ENCODE data around the gene SIRPD. TPM values are rescaled to one million over a fixed set of nuclear protein-coding genes. Genes with fewer than 3 reads are reported as not detected.

Gene SIRPD
- total RNA-seq, 2 donors from 2014 or later, result not detected

GRCh38 chr20:1513801-1514200 lies 43.7 kb downstream of the SIRPD start:
- Histone ChIP-seq H3K36me3 (no peaks in the 10 kb centered on the region), H3K9ac (ENCODE audit: low read depth in 2 of 2, low read length in 2 of 2) (no peak overlapping the region), H3K27ac (no peak overlapping the region), H3K4me3 (no peak overlapping the region), H3K4me1 (no peaks in the 10 kb centered on the region), H3K9me3 (no peaks in the 10 kb centered on the region), H3K27me3 (no peaks in the 10 kb centered on the region)
- intact Hi-C loops (cut with DNase I), result no loop called here
- TF ChIP-seq CTCF (IDR thresholded peaks at IDR 0.05), result no peak
- DNase-seq, result no peak

GRCh38 chr20:1509237-1509636 lies 48.3 kb downstream of the SIRPD start:
- no peak overlapping the region for H3K4me3 ChIP-seq
- H3K27ac ChIP-seq, result no peak overlapping the region
- intact Hi-C loops (cut with DNase I), result no loop called here
- no peak for DNase-seq
- no peaks in the 10 kb centered on the region for H3K9me3 ChIP-seq
- H3K27me3 ChIP-seq, result no peaks in the 10 kb centered on the region
- H3K36me3 ChIP-seq, result no peaks in the 10 kb centered on the region
- no peaks in the 10 kb centered on the region for H3K4me1 ChIP-seq
- no peak for TF ChIP-seq CTCF (IDR thresholded peaks at IDR 0.05)
- no peak overlapping the region for H3K9ac ChIP-seq (ENCODE audit: low read depth in 2 of 2, low read length in 2 of 2)

- Histone ChIP-seq H3K27me3 (no peaks in the 10 kb centered on the region), H3K27ac (no peak overlapping the region), H3K36me3 (no peaks in the 10 kb centered on the region), H3K4me1 (no peaks in the 10 kb centered on the region), H3K9ac (ENCODE audit: low read depth in 2 of 2, low read length in 2 of 2) (no peak overlapping the region), H3K9me3 (no peaks in the 10 kb centered on the region), H3K4me3 (no peak overlapping the region)
- intact Hi-C loops (cut with DNase I), result no loop called here
- TF ChIP-seq CTCF (IDR thresholded peaks at IDR 0.05), result no peak
- DNase-seq, result no peak
These were observed 48.9 kb downstream of the SIRPD start for GRCh38 chr20:1508574-1508973.

- Histone ChIP-seq H3K9ac (ENCODE audit: low read depth in 2 of 2, low read length in 2 of 2) (no peak overlapping the region), H3K4me3 (no peak overlapping the region), H3K27ac (no peak overlapping the region), H3K4me1 (no peaks in the 10 kb centered on the region), H3K27me3 (no peaks in the 10 kb centered on the region), H3K36me3 (no peaks in the 10 kb centered on the region), H3K9me3 (no peaks in the 10 kb centered on the region)
- TF ChIP-seq CTCF (IDR thresholded peaks at IDR 0.05), result no peak
- no peak for DNase-seq
- intact Hi-C loops (cut with DNase I), result no loop called here
These were observed 50.2 kb downstream of the SIRPD start for GRCh38 chr20:1507276-1507675.

GRCh38 chr20:1505871-1506270 lies 51.6 kb downstream of the SIRPD start:
- no peaks in the 10 kb centered on the region for H3K27me3 ChIP-seq
- no peak overlapping the region for H3K4me3 ChIP-seq
- H3K4me1 ChIP-seq, result no peaks in the 10 kb centered on the region
- no peaks in the 10 kb centered on the region for H3K9me3 ChIP-seq
- no peak for DNase-seq
- intact Hi-C loops (cut with DNase I), result no loop called here
- no peak overlapping the region for H3K27ac ChIP-seq
- H3K36me3 ChIP-seq, result no peaks in the 10 kb centered on the region
- TF ChIP-seq CTCF (IDR thresholded peaks at IDR 0.05), result no peak
- H3K9ac ChIP-seq (ENCODE audit: low read depth in 2 of 2, low read length in 2 of 2), result no peak overlapping the region

- H3K4me3 ChIP-seq, result no peak overlapping the region
- H3K27ac ChIP-seq, result no peak overlapping the region
- no peak overlapping the region for H3K9ac ChIP-seq (ENCODE audit: low read depth in 2 of 2, low read length in 2 of 2)
- H3K36me3 ChIP-seq, result no peaks in the 10 kb centered on the region
- no peaks in the 10 kb centered on the region for H3K27me3 ChIP-seq
- intact Hi-C loops (cut with DNase I), result no loop called here
- no peak for TF ChIP-seq CTCF (IDR thresholded peaks at IDR 0.05)
- no peaks in the 10 kb centered on the region for H3K9me3 ChIP-seq
- no peaks in the 10 kb centered on the region for H3K4me1 ChIP-seq
- no peak for DNase-seq
These were observed 52.1 kb downstream of the SIRPD start for GRCh38 chr20:1505361-1505760.

All from colonic mucosa (tissue), 4 donors.